Keratinocyte (primary cell): ENCODE measurements around the gene FAM117A.

Experiments used
- EZH2 ChIP-seq: IDR thresholded peaks from one replicate; pipeline ENCODE4 v1.6.1; 2012; ENCODE audit warnings: inconsistent platforms, mild to moderate bottlenecking, low read length, moderate library complexity
- TF ChIP-seq, protein P1 (sequence below), 3 experiments: IDR thresholded peaks in 1 of 3; conservative IDR thresholded peaks in 1 of 3; optimal IDR thresholded peaks in 1 of 3; 2 replicates in 2 of 3; 3 replicates in 1 of 3; pipeline versions ENCODE3 to v1.5.1; 2011; ENCODE audit warnings: low read length in 3 of 3, mild to moderate bottlenecking in 3 of 3, moderate library complexity in 2 of 3, control low read depth in 1 of 3, inconsistent platforms in 1 of 3; ENCODE audit not compliant: insufficient read depth in 2 of 3; ENCODE audit errors: extremely low read depth in 1 of 3

DNA sequence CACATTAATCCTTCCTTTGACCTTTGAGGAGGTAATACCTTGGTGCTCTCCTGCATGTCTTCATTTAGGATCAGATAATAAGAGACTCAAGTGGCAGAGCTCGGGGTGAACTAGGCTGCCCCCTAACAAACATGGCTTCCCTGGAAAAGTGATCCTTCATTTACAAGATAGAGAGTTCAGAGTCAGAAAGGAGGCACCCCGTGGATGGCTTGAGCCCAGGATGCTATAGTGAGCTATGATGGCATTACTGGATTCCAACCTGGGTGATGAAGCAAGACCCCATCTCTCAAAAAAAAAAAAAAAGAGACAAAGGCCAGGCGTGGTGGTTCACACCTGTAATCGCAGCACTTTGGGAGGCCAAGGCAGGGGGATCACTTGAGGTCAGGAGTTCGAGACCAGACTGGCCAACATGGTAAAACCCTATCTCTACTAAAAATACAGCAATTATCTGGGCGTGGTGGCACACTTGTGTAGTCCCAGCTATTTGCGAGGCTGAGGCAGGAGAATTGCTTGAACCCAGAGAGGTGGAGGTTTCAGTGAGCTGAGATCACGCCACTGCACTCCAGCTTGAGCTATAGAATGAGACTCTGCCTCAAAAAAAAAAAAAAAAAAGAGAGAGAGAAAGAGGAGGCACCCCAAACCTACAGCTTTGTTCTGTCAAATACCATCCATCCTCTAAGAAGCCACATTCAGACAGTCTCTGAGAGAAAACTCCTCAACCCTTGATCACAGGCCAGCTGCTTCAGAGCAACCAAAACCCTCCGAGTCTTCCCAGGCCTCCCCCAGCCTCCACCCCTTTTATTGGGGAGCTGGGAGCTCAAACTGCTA is 7.4 kb downstream of the FAM117A start:
- TF ChIP-seq EZH2 = no peak
- TF ChIP-seq, protein P1, sequence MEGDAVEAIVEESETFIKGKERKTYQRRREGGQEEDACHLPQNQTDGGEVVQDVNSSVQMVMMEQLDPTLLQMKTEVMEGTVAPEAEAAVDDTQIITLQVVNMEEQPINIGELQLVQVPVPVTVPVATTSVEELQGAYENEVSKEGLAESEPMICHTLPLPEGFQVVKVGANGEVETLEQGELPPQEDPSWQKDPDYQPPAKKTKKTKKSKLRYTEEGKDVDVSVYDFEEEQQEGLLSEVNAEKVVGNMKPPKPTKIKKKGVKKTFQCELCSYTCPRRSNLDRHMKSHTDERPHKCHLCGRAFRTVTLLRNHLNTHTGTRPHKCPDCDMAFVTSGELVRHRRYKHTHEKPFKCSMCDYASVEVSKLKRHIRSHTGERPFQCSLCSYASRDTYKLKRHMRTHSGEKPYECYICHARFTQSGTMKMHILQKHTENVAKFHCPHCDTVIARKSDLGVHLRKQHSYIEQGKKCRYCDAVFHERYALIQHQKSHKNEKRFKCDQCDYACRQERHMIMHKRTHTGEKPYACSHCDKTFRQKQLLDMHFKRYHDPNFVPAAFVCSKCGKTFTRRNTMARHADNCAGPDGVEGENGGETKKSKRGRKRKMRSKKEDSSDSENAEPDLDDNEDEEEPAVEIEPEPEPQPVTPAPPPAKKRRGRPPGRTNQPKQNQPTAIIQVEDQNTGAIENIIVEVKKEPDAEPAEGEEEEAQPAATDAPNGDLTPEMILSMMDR (optimal IDR thresholded peaks at IDR 0.05 in 1 of 3, IDR thresholded peaks at IDR 0.05 in 1 of 3, conservative IDR thresholded peaks at IDR 0.05 in 1 of 3; ENCODE audit: extremely low read depth in 1 of 3, insufficient read depth in 2 of 3, low read length in 3 of 3) = no peak
